Effector memory CD4-positive, alpha-beta T cell (primary cell): ENCODE data around the gene DOCK2.
"Not testable (repeated sequence)": the region's sequence is repeated elsewhere in the genome, so short reads cannot be mapped to it uniquely, and the experiment has no call there.

Experiments
- DNase-seq, 3 donors: peaks; one replicate each; pipeline ENCODE4 v3.0.0-alpha.2; 2020
- H3K27ac ChIP-seq: 2 replicates; pipeline ENCODE4 v1.7.0; 2013; ENCODE audit warnings: mild to moderate bottlenecking, low read length, moderate library complexity; ENCODE audit not compliant: insufficient read depth, poor library complexity, severe bottlenecking
- H3K27me3 ChIP-seq: replicated peaks from 2 replicates; pipeline ENCODE4 v1.7.0; 2013; ENCODE audit warnings: mild to moderate bottlenecking, low read length; ENCODE audit not compliant: insufficient read depth, control insufficient read depth, poor library complexity, severe bottlenecking
- H3K36me3 ChIP-seq: 2 replicates; pipeline ENCODE4 v1.7.0; 2013; ENCODE audit warnings: mild to moderate bottlenecking, low read length, moderate library complexity; ENCODE audit not compliant: control insufficient read depth, insufficient read depth
- H3K4me1 ChIP-seq: 2 replicates; pipeline ENCODE4 v1.7.0; 2013; ENCODE audit warnings: low read length, mild to moderate bottlenecking; ENCODE audit not compliant: control insufficient read depth, insufficient read depth, poor library complexity, severe bottlenecking
- H3K4me3 ChIP-seq: 2 replicates; pipeline ENCODE4 v1.7.0; 2013; ENCODE audit warnings: low read length, low read depth, mild to moderate bottlenecking; ENCODE audit not compliant: insufficient read depth, poor library complexity, severe bottlenecking
- H3K9me3 ChIP-seq: 2 replicates; pipeline ENCODE4 v1.7.0; 2013; ENCODE audit warnings: mild to moderate bottlenecking, low read length, moderate library complexity; ENCODE audit not compliant: control insufficient read depth

DOCK2 gene

GRCh38 chr5:169746147-169746694, 109.1 kb downstream of the DOCK2 start:
- no peak for DNase-seq
- peaks cover 71% of the 10 kb centered on the region for H3K36me3 ChIP-seq
- no peaks in the 10 kb centered on the region for H3K9me3 ChIP-seq
- no peak overlapping the region for H3K27ac ChIP-seq
- no peak overlapping the region for H3K4me3 ChIP-seq
- H3K4me1 ChIP-seq = no peaks in the 10 kb centered on the region
- H3K27me3 ChIP-seq = no peaks in the 10 kb centered on the region

- no peaks in the 10 kb centered on the region for H3K4me1 ChIP-seq
- no peak overlapping the region for H3K4me3 ChIP-seq
- no peak for DNase-seq
- peaks cover 74% of the 10 kb centered on the region for H3K36me3 ChIP-seq
- H3K9me3 ChIP-seq = no peaks in the 10 kb centered on the region
- H3K27ac ChIP-seq = no peak overlapping the region
- H3K27me3 ChIP-seq = no peaks in the 10 kb centered on the region
Measured at GRCh38 chr5:169748174-169748573, 111.1 kb downstream of the DOCK2 start.

GRCh38 chr5:169749295-169749694, 112.2 kb downstream of the DOCK2 start:
- Histone ChIP-seq H3K4me1 (no peaks in the 10 kb centered on the region), H3K9me3 (no peaks in the 10 kb centered on the region), H3K4me3 (no peak overlapping the region), H3K27me3 (no peaks in the 10 kb centered on the region), H3K27ac (no peak overlapping the region), H3K36me3 (peaks cover 72% of the 10 kb centered on the region)
- DNase-seq = no peak

- Histone ChIP-seq H3K9me3 (no peaks in the 10 kb centered on the region), H3K36me3 (peaks cover 78% of the 10 kb centered on the region), H3K4me3 (no peak overlapping the region), H3K4me1 (no peaks in the 10 kb centered on the region), H3K27ac (no peak overlapping the region), H3K27me3 (no peaks in the 10 kb centered on the region)
- no peak for DNase-seq
Measured at GRCh38 chr5:169751490-169751889, 114.4 kb downstream of the DOCK2 start.

- DNase-seq, H3K27me3 ChIP-seq, H3K4me1 ChIP-seq, H3K9me3 ChIP-seq, H3K27ac ChIP-seq, H3K4me3 ChIP-seq: not testable (repeated sequence)
- H3K36me3 ChIP-seq = peaks cover 80% of the 10 kb centered on the region
Measured at GRCh38 chr5:169752566-169752965, 115.5 kb downstream of the DOCK2 start.

- no peak overlapping the region for H3K27ac ChIP-seq
- no peaks in the 10 kb centered on the region for H3K4me1 ChIP-seq
- H3K4me3 ChIP-seq = no peak overlapping the region
- DNase-seq = no peak
- H3K9me3 ChIP-seq = no peaks in the 10 kb centered on the region
- H3K27me3 ChIP-seq = no peaks in the 10 kb centered on the region
- peaks cover 69% of the 10 kb centered on the region for H3K36me3 ChIP-seq
Measured at GRCh38 chr5:169753795-169754194, 116.7 kb downstream of the DOCK2 start.

GRCh38 chr5:169754737-169755136, 117.7 kb downstream of the DOCK2 start:
- peaks cover 69% of the 10 kb centered on the region for H3K36me3 ChIP-seq
- no peaks in the 10 kb centered on the region for H3K27me3 ChIP-seq
- H3K27ac ChIP-seq = no peak overlapping the region
- H3K4me1 ChIP-seq = no peaks in the 10 kb centered on the region
- no peak for DNase-seq
- no peak overlapping the region for H3K4me3 ChIP-seq
- H3K9me3 ChIP-seq = no peaks in the 10 kb centered on the region

GRCh38 chr5:169756071-169756765, 119.1 kb downstream of the DOCK2 start:
- DNase-seq = no peak
- no peaks in the 10 kb centered on the region for H3K4me1 ChIP-seq
- H3K9me3 ChIP-seq = no peaks in the 10 kb centered on the region
- no peak overlapping the region for H3K4me3 ChIP-seq
- H3K36me3 ChIP-seq = peaks cover 62% of the 10 kb centered on the region
- H3K27me3 ChIP-seq = no peaks in the 10 kb centered on the region
- no peak overlapping the region for H3K27ac ChIP-seq

GRCh38 chr5:169757016-169757415, 119.9 kb downstream of the DOCK2 start:
- no peak for DNase-seq
- H3K4me3 ChIP-seq = no peak overlapping the region
- no peaks in the 10 kb centered on the region for H3K4me1 ChIP-seq
- no peaks in the 10 kb centered on the region for H3K9me3 ChIP-seq
- peaks cover 62% of the 10 kb centered on the region for H3K36me3 ChIP-seq
- H3K27ac ChIP-seq = no peak overlapping the region
- no peaks in the 10 kb centered on the region for H3K27me3 ChIP-seq

- H3K36me3 ChIP-seq = peaks cover 73% of the 10 kb centered on the region
- H3K9me3 ChIP-seq = no peaks in the 10 kb centered on the region
- no peak overlapping the region for H3K4me3 ChIP-seq
- no peaks in the 10 kb centered on the region for H3K27me3 ChIP-seq
- DNase-seq = no peak
- no peaks in the 10 kb centered on the region for H3K4me1 ChIP-seq
- H3K27ac ChIP-seq = no peak overlapping the region
Measured at GRCh38 chr5:169758886-169759285, 121.8 kb downstream of the DOCK2 start.
